ENCODE measurements around the gene TSR3.

TSR3 gene

DNA sequence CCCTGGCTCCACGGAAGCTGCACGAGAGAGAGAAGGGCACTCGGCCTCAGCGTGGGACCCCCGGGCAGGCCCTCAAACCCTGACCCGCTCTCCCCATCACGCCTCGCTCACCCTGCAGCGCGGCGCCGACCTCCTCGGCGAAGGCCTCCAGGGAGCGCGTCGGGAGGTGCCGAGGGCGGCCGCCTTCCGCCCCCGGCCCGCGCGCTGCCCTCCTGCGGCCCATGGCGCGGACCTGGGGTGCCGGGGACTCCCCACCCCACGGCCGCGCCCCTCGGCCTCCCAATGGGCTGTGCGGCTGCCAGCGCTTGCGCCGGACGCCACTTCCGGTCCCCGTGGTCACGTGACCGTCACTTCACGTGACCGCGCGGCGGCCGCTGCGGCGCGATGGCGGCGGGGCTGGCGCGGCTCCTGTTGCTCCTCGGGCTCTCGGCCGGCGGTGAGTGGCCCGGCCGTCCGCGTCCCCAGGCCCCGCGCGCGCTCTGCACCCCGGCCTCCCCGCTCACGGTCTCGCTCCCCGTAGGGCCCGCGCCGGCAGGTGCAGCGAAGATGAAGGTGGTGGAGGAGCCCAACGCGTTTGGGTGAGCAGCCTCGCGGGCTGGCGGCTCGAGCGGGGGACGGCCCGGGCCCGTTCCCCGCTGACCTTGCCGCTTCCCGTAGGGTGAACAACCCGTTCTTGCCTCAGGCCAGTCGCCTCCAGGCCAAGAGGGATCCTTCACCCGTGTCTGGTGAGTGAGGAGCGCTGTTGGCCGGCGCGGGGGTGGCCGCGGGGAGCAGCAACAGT, at the start of gene TSR3, which contains the start of gene GNPTG:
TSR3 (minus strand) TSS at position 297 of the 781 bp plus-strand sequence; CDS start at position 223, 74 bp downstream.
GNPTG (plus strand) TSS at position 350 of the 781 bp plus-strand sequence; CDS start at position 385, 35 bp downstream.
- FAIRE-seq = no peak

DNA sequence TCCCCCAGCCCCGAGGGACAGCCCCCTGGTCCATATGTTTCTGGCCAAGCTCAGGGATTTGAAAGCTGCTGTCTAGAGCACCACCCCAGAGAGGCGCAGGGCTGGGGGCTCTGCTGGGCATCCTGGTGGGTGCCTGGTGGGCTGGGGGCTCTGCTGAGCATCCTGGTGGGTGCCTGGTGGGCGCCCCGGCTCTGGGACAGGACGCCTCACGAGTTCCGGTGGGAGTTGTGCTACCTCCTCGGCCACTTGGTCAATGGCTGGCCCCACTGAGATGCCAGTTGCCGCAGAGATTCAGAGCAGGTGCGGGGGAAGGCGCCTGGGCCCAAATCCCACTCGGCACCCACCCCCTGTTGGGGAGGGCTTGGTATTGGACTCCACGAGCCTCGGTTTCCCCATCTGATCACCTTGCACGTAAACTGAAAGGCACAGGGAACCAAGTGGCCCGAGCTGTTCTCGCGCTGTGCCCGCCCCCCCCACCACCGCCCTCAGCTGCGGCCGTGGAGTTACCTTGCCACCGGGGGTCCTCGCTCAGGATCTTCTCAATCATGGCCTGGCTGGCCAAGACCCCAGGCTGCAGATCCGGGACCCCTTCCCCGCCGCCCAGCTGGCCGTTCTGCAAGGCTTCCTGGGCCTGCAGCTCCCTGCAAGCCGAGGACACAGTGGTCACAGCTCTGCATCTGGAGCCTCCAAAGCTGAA, 49.5 kb upstream of the TSR3 start:
- FAIRE-seq = no peak

DNA sequence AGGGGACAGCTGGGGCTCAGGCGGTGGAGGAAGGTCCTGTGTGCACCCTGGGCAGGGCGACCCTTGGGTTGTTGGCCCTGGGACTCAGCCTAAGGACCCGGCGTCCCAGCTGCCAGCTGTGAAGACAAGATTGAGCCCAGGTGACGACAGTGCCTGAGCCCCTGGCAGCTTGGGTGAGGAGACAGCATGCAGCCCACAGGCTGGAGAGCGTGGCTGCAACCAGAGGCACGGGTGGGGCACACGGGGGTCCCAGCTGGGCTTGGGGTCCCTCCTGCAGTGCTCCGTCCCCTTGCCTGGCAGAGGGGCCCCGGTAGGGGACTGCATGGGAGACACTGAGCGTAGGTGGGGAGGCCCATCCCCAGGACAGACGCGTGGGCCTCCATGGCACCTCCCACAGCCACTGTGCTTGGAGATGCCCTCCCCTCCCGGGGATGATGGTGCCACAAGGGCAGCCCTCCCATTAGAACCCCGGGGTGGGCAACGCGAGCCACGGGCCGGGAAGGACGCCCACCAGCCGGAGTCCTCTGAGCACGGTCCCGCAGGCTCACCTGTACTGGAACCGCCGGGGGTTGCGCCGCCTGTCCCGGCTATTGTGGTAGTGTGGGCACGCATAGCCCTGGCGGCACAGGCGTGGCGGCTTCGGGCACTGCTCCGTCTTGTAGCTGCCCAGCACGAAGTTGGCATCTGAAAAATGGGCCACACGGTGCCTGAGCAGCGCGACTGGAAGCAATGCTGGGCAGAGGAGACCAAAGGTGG, 47.3 kb upstream of the TSR3 start:
- FAIRE-seq = no peak

DNA sequence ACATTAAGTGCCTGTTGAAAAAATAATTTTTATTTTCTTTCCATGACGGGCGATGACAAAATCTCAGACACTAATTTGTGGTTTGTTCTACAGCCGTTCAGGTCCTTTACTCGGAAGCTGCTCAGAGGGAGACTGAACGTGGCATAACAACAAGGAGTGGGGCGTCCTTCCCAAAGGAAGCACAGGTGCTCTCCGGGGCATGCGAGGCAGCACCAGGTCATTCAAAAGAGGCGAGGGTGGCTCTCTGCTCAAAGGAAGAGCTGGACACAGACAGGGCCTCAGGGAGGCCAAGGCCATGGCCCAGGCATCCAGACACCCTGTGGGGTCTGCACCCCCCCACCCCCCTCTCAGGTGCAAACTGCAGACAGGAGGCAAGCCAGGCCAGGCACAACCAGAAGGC, 46.7 kb upstream of the TSR3 start:
- no peak for FAIRE-seq

DNA sequence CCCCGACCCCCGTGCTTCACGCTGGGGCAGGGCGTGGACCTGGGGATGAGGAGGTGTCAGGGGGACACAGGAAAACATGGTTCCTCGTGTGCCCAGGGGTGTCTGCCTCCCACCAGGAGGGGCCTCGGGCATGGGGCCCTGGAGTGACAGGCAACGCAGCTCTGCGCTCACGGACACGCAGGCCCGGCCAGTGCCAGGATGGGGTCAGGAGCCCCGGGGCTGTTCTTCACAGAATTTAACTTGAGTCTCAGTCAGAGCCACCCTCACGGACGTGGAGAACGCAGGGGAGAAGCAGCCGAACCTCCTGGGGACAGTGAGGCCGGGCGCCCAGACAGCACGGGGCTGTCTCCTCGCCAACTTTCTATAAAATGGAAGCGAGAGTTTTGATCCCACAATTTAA, 46.1 kb upstream of the TSR3 start:
- no peak for FAIRE-seq

DNA sequence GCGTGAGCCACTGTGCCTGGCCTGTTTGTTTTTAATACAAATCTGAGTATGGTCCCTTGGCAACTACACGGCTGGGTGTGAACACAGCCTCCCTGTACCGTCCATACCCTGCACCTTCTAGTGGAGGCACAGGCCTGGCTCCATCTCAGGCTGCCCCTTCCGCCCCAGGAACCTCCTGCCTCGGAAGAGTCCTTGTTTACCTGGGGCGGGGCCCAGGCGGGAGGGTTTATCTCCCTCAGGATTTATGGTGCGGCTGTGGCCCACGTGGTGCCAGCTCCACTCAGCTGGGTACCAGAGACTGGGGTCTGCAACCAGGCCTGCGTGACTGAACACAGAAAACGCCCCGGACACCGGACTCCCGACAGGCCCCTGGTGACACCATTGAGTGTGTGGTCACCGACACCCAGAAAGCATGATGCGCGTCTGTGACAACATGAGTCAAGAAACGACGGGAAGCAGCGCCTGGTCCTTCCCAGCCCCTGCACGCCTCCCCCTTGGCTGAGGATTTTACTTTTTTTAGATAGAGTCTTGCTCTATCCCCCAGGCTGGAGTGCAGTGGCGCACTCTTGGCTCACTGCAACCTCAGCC, 43.9 kb upstream of the TSR3 start:
- FAIRE-seq = no peak

DNA sequence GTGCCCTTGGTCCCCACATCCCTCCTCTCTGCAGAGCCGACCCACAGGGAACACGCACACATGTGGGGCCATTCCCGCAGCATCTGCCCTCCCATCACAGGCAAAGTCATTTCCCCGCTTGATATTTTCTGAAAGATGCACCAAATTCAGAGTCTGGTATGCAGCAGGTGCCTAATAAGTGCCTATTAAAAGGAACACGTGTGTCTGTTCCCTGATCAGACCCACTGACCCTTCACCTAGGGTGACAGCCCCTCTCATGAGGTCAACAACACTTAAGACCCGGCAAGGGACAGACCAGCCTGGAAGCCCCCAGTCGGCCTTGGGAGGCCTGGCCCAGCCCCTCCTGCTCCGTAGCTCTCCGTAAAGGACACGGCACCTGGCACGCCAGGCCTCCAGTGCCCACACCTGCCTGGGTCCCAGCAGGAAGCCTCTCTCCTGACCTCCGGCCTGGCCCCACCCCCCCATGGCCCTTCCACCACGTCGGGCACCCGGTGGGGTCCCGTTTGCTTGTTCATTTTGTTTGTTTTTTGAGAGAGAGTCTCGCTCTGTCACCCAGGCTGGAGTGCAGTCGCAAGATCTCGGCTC, 42.8 kb upstream of the TSR3 start:
- FAIRE-seq = no peak

DNA sequence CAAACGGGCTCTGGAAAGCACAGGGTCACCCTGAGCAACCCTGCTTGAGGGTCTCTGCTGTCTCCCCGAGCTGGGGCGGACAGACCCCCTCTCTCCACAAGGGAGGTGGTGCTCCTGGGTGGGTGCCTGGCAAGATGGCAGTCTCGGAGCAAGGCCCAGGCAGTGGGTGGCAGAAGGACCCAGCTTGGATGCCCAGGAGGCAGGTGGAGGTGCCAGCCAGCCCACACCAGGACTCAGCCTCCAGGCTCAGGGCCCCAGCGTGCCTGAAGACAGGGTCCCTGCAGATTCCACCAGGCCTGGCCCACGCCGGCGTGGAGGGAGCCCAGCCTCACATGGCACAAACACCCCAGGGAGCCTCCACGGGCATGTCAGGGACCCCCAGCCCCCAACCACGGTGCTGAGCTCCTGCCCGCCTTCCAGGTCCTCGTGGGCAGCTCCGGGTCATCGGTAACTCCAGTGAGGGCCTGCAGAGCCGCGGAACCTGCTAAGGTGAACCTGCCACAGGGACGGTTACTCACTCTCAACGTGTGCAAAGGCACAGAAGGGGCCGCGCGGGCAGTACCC, 42.0 kb upstream of the TSR3 start:
- FAIRE-seq = no peak

DNA sequence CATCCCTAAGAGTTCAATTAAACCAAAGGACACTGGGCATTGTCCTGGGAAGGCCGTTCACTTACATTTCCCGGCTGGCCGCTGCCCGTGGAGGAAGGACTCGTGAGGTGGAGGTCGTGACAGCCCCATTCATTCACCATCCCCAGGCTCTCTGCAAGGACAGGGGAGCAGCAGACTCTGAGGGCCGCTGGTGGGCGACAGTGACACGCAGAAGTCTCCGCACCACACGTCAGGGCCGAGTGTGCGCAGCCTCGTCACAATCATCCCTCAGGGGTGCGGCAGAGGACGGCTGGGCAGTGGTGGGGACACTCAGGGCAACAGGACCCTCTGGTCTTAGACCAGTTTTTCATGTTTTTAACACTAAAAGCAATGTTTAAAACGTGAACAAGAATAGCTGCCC, 41.1 kb upstream of the TSR3 start:
- FAIRE-seq = no peak

DNA sequence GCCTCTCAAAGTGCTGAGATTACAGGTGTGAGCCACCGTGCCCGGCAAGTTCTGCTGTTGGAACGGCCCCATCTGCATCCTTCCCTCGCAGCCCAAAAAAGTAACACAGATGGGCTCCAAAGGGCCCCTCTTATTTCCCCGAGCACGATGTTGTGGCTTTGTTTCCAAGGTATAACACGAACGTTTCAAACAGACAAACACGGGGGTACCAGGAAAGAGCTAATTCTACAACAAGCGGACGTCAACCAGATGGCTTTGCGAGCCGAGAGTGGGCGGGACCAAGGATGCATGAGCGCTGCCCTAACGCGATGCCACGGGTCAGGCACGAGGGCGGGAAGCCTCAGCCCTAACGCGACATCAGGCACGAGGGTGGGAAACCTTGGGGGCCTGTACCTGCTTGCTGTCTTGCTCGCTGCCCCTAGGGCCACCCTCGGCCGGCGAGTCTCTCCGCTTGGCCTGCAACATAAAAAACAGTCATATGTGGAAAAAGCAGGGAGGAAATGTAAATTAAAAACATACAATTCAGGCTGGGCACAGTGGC, 38.6 kb upstream of the TSR3 start:
- no peak for FAIRE-seq

DNA sequence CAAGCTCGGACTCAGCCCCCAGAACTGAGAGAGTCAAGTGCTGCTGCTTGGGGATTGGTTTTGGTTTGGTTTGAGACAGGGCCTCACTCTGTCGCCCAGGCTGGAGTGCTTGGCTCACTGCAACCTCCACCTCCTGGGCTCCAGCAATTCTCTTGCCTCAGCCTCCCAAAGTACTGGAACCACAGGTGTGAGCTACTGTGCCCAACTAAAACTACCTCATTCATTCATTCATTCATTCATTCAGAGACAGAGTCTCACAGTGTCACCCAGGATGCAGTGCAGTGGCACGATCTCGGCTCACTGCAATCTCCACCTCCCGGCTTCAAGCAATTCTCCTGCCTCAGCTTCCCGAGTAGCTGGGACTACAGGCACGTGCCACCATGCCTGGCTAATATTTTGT, 38.1 kb upstream of the TSR3 start:
- FAIRE-seq = no peak

DNA sequence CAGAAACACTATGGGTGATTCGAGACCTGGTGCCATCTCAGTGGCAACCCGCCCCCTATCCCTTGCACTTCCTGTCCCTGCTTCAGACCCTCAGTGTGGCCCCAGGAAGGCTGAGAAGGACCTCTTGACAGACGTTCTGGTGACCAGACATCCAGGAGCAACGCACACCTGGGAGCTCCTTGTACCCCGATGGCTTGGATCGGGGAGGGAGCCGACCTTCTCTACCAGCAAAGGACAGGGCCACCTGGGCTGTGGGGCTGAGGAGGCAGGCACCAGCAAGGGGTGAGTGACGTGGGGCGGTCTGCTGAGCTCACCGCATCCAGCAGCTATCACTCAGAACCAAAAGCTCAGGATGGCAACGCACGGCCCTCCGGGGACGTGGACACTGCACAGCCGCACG, 35.7 kb upstream of the TSR3 start:
- FAIRE-seq = no peak

DNA sequence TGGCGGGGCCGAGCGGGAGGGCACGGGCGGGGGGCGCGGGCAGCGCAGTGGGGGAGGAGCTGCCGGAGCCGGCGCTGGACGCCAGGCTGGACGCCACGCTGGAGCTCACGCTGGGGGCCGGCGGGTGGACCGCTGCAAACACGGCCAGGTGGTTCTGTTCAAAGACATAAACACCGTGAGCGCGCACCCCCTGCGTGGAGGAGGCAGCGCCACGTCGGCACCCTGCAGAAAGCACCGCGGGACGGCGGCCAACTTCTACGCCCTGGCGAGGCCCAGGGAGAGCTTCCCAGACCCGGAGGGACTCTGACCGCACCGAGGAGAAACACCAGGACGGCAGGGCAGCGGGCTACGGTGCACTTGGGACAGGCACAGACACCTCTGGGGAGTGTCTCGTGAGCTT, 33.6 kb upstream of the TSR3 start:
- FAIRE-seq = no peak

DNA sequence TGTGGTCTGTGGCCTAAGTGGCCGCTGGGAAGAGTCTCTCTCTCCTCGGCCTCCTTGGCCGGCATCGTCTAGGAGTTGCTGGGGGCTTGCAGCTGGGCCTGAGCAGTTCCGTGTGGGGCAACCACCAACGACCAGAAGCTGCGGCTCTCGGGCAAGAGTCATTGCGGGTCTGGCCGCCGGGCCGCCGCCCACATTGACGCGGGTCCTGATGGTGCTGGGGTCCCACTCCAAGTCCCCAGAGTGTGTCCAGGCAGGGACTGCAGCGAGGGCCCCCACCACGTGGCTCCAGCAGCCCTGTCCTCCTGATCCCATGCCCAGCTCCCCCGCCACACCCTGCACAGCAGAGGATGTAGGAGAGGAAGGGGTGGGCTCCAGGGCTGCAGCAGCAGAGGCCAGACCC, 31.9 kb upstream of the TSR3 start:
- no peak for FAIRE-seq

DNA sequence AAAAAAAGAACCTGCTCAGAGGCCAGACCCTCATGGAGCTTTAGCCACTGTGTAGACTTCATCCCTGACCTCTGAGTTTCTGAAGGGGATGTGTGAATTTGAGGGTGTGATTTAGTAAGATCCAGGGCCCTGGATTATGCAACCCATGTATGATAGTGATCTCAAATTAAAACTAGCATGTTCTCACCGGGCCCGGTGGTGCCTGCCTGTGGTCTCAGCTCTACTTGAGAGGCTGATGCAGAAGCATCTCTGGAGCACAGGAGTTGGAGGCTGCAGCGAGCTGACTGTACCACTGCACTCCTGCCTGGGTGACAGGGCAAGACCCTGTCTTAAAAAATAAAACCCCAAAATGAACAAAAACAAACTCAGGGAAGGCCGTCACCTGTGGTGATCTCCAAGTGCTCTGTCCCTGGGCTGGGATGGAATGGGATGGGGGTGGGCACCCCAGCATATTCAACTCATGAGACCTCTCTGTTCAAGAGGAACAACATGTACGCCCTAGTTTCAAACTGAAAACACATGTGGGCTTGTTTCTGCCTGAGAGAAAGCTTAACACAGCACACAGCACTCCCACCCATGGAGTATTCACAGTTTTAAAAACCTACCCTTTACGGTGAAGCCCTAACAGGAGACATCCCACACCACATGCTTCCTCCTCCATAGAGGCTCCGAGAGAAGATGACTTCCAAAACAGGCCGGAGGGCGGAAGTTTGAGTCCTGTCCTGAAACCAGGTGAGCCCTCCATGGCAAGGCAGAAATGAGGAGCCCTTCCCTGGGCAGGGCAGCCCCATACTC, 30.1 kb upstream of the TSR3 start:
- no peak for FAIRE-seq

DNA sequence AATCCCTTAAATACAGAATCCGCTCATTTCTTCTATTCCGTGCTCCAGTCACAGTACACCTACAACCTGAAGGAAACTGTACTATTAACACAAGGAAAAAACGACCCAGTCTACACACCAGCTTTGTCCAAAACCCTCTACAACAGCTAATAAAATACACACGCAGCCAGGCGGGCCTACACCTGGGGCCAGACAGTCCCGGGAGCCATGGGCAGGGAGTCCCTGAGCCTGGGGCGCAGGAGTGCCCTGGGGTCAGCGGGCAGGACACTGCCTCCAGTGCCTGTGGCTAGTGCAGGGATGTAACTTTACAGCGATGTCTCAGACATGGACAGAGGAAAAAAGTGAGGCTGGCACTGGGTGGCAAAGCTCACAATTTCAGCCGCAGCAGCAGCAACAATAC, 28.5 kb upstream of the TSR3 start:
- FAIRE-seq = no peak

DNA sequence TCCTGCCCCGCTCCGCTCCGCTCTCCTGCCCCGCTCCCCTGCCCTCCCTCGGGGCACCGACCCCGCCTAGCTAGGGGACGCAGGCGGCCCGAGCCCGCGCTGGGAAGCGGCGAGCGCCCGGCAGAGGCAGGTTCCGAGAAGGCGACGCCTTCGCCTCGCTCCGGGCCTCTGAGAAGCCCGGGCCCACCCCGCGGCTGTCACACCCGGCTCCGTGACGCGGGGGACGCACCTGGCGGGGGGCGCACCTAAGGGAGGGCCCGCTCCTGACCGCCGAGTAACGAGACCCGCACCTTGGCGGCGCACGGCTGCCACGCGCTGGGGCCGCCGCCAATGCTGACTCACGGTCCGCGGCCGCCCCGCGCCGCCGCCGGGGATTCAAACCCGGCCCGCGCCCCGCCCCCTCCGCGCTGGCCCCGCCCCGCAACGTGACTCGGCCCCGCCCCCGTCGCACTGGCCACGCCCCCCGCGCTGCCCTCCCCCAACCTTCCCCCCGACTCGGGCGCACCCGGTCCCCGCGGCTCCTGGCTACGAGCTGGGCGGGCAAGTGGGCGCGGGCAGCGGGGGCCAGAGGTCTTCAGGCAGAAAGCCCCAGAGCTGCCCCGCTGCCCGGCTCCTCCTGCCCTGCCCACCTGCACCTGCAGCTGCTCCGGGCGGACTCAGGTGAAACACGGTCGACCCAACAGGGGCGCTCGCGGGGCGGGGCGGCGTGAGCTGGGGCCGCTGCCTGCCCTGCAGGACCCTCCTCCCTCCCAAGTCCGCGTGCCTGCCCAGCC, 27.8 kb upstream of the TSR3 start:
- FAIRE-seq = no peak

DNA sequence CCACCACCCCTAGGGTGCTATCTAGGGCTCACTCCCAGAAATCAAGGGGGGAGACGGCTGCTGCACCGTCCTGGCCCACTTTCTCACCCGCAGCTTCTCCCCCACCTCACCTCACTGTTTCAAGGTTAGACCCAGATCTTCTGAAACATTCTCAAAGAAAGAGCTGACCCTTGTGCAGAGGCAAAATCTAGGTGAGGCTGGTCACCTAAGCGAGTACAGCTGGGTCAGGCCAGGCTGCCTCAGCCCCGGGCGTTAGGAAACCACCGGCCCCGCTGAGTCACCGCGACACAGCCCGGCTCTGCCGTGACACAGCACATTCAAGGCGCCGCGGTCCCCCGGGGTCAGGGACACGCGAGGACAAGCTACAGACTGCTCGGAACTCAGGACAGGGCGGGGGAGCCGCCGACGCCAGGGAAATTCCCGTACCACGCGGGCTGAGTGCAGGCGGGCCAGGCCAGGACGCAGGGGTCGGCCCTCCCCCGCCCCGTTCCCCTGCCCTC, 27.2 kb upstream of the TSR3 start:
- no peak for FAIRE-seq

DNA sequence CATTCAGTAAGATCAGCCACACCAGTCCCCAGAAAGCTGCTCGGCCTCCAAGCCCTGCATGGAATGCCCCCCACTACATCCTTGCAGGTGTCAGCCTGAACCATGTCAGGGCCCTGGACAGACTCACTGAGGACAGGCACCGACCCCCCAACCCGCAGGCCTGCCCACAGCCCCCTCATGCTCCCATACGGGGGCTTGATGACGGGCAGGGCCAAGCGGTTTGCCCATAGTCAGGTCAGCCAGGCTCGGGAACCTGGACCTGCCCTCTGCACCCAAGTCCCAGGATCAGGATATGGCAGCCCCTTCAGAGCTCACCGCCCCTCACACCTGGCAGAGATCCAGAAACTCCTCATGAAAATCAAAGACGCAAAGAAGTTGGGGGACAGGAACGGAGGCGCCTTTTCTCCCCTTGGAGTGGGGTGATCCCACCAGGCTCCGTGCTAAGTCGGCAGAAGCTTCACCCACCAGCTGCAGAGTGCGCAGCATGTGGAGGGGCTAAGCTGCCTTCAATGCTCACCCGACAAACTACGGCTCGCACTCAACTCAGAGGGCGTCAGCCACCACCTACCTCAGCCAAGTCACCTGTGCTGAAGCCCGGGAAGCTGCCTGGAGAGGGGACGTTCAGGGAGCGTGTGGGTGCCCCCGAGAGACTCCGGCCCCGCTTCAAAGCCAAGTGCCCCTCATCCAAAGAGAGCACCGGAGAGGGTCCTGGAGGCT, 26.6 kb upstream of the TSR3 start:
- no peak for FAIRE-seq
